Measurements from ENCODE around the gene PGM2.

Gene PGM2

GRCh38 chr4:37858872-37859271 lies 32.4 kb downstream of the PGM2 start:
- TF ChIP-seq, protein P1, sequence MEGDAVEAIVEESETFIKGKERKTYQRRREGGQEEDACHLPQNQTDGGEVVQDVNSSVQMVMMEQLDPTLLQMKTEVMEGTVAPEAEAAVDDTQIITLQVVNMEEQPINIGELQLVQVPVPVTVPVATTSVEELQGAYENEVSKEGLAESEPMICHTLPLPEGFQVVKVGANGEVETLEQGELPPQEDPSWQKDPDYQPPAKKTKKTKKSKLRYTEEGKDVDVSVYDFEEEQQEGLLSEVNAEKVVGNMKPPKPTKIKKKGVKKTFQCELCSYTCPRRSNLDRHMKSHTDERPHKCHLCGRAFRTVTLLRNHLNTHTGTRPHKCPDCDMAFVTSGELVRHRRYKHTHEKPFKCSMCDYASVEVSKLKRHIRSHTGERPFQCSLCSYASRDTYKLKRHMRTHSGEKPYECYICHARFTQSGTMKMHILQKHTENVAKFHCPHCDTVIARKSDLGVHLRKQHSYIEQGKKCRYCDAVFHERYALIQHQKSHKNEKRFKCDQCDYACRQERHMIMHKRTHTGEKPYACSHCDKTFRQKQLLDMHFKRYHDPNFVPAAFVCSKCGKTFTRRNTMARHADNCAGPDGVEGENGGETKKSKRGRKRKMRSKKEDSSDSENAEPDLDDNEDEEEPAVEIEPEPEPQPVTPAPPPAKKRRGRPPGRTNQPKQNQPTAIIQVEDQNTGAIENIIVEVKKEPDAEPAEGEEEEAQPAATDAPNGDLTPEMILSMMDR (IDR thresholded peaks at IDR 0.05) = no peak
- Histone ChIP-seq H3K27me3 (no peaks in the 10 kb centered on the region), H3K9me3 (no peaks in the 10 kb centered on the region), H3K36me3 (peaks cover 55% of the 10 kb centered on the region), H3K4me1 (ENCODE audit: control insufficient read depth in 1 of 2, insufficient read depth in 1 of 2, low read depth in 1 of 2, low read length in 1 of 2) (peaks cover 29 to 40% of the 10 kb centered on the region in 2 experiments), H3K27ac (no peak overlapping the region), H3K4me3 (ENCODE audit: low read depth in 1 of 2, low read length in 1 of 2) (no peak overlapping the region)

DNA sequence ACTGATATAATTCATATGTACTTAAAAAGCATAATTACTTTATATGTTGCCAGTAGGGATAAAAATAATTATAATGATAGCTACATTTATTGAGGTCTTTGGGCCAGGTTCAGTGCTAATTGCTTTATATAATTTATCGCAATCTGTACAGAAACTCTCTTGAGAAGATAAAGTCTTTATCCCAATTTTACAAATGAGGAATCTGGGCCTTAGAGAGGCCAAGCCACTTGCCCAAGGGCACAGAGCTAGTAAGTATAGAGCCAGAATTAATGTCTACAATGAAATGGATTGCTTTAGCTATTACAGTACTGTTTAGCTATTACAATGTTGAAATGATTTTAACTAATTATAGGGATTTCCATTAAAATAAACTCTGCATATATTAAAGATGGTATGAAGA lies 33.8 kb downstream of the PGM2 start:
- peaks cover 47% of the 10 kb centered on the region for H3K36me3 ChIP-seq
- H3K4me3 ChIP-seq (ENCODE audit: low read depth in 1 of 2, low read length in 1 of 2) = no peak overlapping the region
- H3K27ac ChIP-seq = peak overlapping the region; percentile 44
- H3K9me3 ChIP-seq = no peaks in the 10 kb centered on the region
- H3K27me3 ChIP-seq = no peaks in the 10 kb centered on the region
- TF ChIP-seq, protein P1 (IDR thresholded peaks at IDR 0.05) = no peak
- peaks cover 36 to 43% of the 10 kb centered on the region in 2 experiments for H3K4me1 ChIP-seq (ENCODE audit: control insufficient read depth in 1 of 2, insufficient read depth in 1 of 2, low read depth in 1 of 2, low read length in 1 of 2)

DNA sequence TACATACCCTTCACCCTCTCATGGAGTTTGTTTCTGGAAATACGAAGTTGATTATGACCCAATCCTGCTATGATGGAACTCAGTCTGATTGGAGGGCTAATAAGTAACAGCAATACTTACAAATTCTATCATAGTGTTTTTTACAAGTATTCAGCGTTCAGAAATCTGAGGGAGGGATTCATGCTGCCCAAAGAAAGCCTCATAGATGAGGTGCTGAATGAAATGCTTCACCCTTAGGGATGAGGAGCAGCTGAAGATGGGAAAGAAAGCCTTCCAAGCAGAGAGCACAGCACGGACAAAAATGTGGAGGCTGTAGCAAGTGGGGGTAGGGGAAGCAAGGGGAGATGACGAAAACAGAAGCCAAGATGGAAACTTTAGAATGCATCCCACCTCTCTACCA lies 36.5 kb downstream of the PGM2 start:
- peaks cover 33% of the 10 kb centered on the region for H3K36me3 ChIP-seq
- no peaks in the 10 kb centered on the region for H3K9me3 ChIP-seq
- no peak overlapping the region for H3K4me3 ChIP-seq (ENCODE audit: low read depth in 1 of 2, low read length in 1 of 2)
- TF ChIP-seq, protein P1 (IDR thresholded peaks at IDR 0.05) = no peak
- H3K4me1 ChIP-seq (ENCODE audit: control insufficient read depth in 1 of 2, insufficient read depth in 1 of 2, low read depth in 1 of 2, low read length in 1 of 2) = peaks cover 53 to 55% of the 10 kb centered on the region in 2 experiments
- H3K27ac ChIP-seq = peak overlapping the region; percentile 86
- no peaks in the 10 kb centered on the region for H3K27me3 ChIP-seq

DNA sequence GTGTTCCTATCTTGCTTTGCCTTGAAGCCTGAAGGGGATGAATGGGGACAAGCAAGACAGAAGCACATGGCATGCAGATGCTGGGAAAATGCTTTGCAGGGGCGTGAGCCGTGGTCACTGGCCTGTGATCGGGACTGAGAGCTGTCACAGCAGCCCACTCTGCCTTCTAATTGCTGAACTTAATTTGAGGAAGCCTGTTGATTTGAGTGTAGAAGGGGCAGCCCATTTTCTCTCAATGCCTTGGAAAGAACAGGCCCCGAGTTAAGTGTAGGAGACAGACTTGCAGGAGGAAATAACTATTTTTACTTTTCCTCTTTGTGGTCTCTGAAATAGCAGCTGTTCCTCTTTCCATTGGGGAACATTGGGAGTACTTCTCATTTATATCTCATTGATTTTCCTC lies 38.3 kb downstream of the PGM2 start:
- H3K27ac ChIP-seq = peak overlapping the region; percentile 86
- TF ChIP-seq, protein P1 (IDR thresholded peaks at IDR 0.05) = no peak
- peaks cover 34% of the 10 kb centered on the region for H3K36me3 ChIP-seq
- H3K27me3 ChIP-seq = no peaks in the 10 kb centered on the region
- H3K9me3 ChIP-seq = no peaks in the 10 kb centered on the region
- H3K4me3 ChIP-seq (ENCODE audit: low read depth in 1 of 2, low read length in 1 of 2) = peak overlapping the region; percentile 62 to 65
- H3K4me1 ChIP-seq (ENCODE audit: control insufficient read depth in 1 of 2, insufficient read depth in 1 of 2, low read depth in 1 of 2, low read length in 1 of 2) = peaks cover 65 to 70% of the 10 kb centered on the region in 2 experiments

DNA sequence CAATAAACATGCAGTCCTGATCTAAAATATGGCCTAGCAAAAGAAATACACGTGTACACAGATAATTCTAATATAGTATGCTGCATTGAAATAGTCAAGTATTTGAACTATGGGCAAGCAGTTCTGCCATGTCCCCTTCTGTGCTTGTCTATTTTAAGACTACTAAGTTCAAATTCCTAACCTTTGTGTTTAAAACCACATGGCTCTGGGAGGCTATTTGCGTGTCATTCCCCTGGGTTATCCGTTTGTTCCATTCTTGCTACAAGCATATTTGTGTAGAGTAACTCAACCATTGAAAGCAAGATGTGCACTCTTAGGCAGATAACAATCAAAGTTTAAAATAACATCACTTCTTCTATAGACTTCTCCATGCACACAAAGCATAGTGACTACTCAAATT lies 39.0 kb downstream of the PGM2 start:
- peaks cover 72 to 77% of the 10 kb centered on the region in 2 experiments for H3K4me1 ChIP-seq (ENCODE audit: control insufficient read depth in 1 of 2, insufficient read depth in 1 of 2, low read depth in 1 of 2, low read length in 1 of 2)
- H3K27ac ChIP-seq = peak overlapping the region; percentile 86
- H3K9me3 ChIP-seq = no peaks in the 10 kb centered on the region
- peak overlapping the region; percentile 62 to 65 for H3K4me3 ChIP-seq (ENCODE audit: low read depth in 1 of 2, low read length in 1 of 2)
- TF ChIP-seq, protein P1 (IDR thresholded peaks at IDR 0.05) = no peak
- H3K36me3 ChIP-seq = peaks cover 29% of the 10 kb centered on the region
- no peaks in the 10 kb centered on the region for H3K27me3 ChIP-seq

- Histone ChIP-seq H3K4me1 (ENCODE audit: control insufficient read depth in 1 of 2, insufficient read depth in 1 of 2, low read depth in 1 of 2, low read length in 1 of 2) (peaks cover 72 to 79% of the 10 kb centered on the region in 2 experiments), H3K4me3 (ENCODE audit: low read depth in 1 of 2, low read length in 1 of 2) (peak overlapping the region in 1 of 2 experiments; percentile 62), H3K27ac (peak overlapping the region; percentile 86), H3K36me3 (peaks cover 28% of the 10 kb centered on the region), H3K27me3 (no peaks in the 10 kb centered on the region), H3K9me3 (no peaks in the 10 kb centered on the region)
- TF ChIP-seq, protein P1 (IDR thresholded peaks at IDR 0.05) = no peak
Measured at GRCh38 chr4:37867102-37867501, 40.6 kb downstream of the PGM2 start.
